IMR-90 (cell line): ENCODE measurements around the gene DHRS7C. TPM values are rescaled to one million over a fixed set of nuclear protein-coding genes. Genes with fewer than 3 reads are reported as not detected.
"Not testable (repeated sequence)": the region's sequence is repeated elsewhere in the genome, so short reads cannot be mapped to it uniquely, and the experiment has no call there.

ENCODE experiments used
- ATAC-seq: fragments of 200-7000 bp; cut with Tn5 transposase; 2 replicates; pipeline ENCODE4 v1.9.1; 2020; ENCODE audit warnings: low read depth, mild to moderate bottlenecking, moderate library complexity
- BruUV-seq: library from RNA; stranded (reverse); fragments of 400-500 nt; replicated peaks from 2 replicates; lab custom pipeline; 2021; lab: Mats Ljungman, UMichigan
- CTCF ChIA-PET: fragments of 300-600 bp; formaldehyde crosslinking; extraction: SDS; loops from one replicate; lab custom pipeline; 2021; ENCODE audit warnings: antibody characterized with exemption; lab: Yijun Ruan, JAX
- POLR2A ChIA-PET: fragments of 300-600 bp; sonication (Branson Sonifier 250); formaldehyde crosslinking; loops from one replicate; lab custom pipeline; 2022; ENCODE audit warnings: antibody characterized with exemption; ENCODE audit not compliant: unreplicated experiment; lab: Charles Lee
- DNase-seq: peaks from one replicate; pipeline ENCODE4 v3.0.0; 2013
- H2AFZ ChIP-seq: replicated peaks from 2 replicates; pipeline ENCODE3; 2013; ENCODE audit warnings: low read length, mild to moderate bottlenecking; ENCODE audit not compliant: poor library complexity
- H2AK5ac ChIP-seq: 2 replicates; pipeline ENCODE4 v1.6.1; 2013; ENCODE audit warnings: low read depth, low read length, inconsistent platforms
- H2AK9ac ChIP-seq: replicated peaks from 2 replicates; pipeline ENCODE3; 2013; ENCODE audit warnings: mild to moderate bottlenecking, low read depth, low read length, moderate library complexity; ENCODE audit not compliant: poor library complexity
- H2BK120ac ChIP-seq: 2 replicates; pipeline ENCODE4 v1.6.1; 2013; ENCODE audit warnings: low read depth, low read length, inconsistent platforms
- H2BK15ac ChIP-seq: 3 replicates; pipeline ENCODE4 v1.6.1; 2013; ENCODE audit warnings: low read depth, low read length, inconsistent platforms
- H2BK20ac ChIP-seq: 2 replicates; pipeline ENCODE4 v1.6.1; 2013; ENCODE audit warnings: low read depth, mild to moderate bottlenecking, inconsistent platforms, low read length, moderate library complexity
- H2BK5ac ChIP-seq: 2 replicates; pipeline ENCODE4 v1.6.1; 2013; ENCODE audit warnings: mild to moderate bottlenecking, low read depth, low read length, inconsistent platforms; ENCODE audit not compliant: poor library complexity, severe bottlenecking
- H3K14ac ChIP-seq: replicated peaks from 2 replicates; pipeline ENCODE4 v1.6.1; 2013; ENCODE audit warnings: low read depth, low read length, inconsistent platforms
- H3K18ac ChIP-seq: 2 replicates; pipeline ENCODE4 v1.6.1; 2013; ENCODE audit warnings: low read depth, low read length, control low read depth
- H3K23ac ChIP-seq: 2 replicates; pipeline ENCODE4 v1.6.1; 2013; ENCODE audit warnings: low read depth, low read length, inconsistent platforms
- H3K27ac ChIP-seq: 2 replicates; pipeline ENCODE4 v1.5.1; 2013; ENCODE audit warnings: mild to moderate bottlenecking, control low read depth, low read length; ENCODE audit not compliant: insufficient read depth
- H3K27me3 ChIP-seq: 2 replicates; pipeline ENCODE4 v1.6.1; 2013; ENCODE audit warnings: low read length; ENCODE audit not compliant: control insufficient read depth, insufficient read depth
- H3K36me3 ChIP-seq: 2 replicates; pipeline ENCODE4 v1.6.1; 2013; ENCODE audit warnings: low read length, mixed read lengths; ENCODE audit not compliant: control insufficient read depth, insufficient read depth
- H3K4ac ChIP-seq: 2 replicates; pipeline ENCODE4 v1.6.1; 2013; ENCODE audit warnings: low read depth, low read length, inconsistent platforms
- H3K4me1 ChIP-seq: 2 replicates; pipeline ENCODE4 v1.6.1; 2013; ENCODE audit warnings: low read length, mixed read lengths; ENCODE audit not compliant: control insufficient read depth, insufficient read depth
- H3K4me2 ChIP-seq: 2 replicates; pipeline ENCODE4 v1.6.1; 2013; ENCODE audit warnings: low read depth, mild to moderate bottlenecking, control low read depth, low read length, moderate library complexity
- H3K4me3 ChIP-seq: 2 replicates; pipeline ENCODE4 v1.5.1; 2013; ENCODE audit warnings: low read depth, mild to moderate bottlenecking, control low read depth, low read length, moderate library complexity; ENCODE audit not compliant: insufficient read depth
- H3K56ac ChIP-seq: 2 replicates; pipeline ENCODE4 v1.6.1; 2013; ENCODE audit warnings: low read length, inconsistent platforms; ENCODE audit not compliant: insufficient read depth; ENCODE audit errors: extremely low read depth
- H3K79me1 ChIP-seq, 2 experiments: 2 replicates each; pipeline ENCODE4 v1.6.1; 2013; ENCODE audit warnings: low read length in 2 of 2, inconsistent platforms in 1 of 2, low read depth in 1 of 2
- H3K9ac ChIP-seq: 2 replicates; pipeline ENCODE4 v1.6.1; 2013; ENCODE audit warnings: low read depth, low read length, control low read depth
- H3K9me1 ChIP-seq: 2 replicates; pipeline ENCODE4 v1.6.1; 2013; ENCODE audit warnings: low read length, inconsistent platforms; ENCODE audit not compliant: insufficient read depth
- H3K9me3 ChIP-seq: 2 replicates; pipeline ENCODE4 v1.6.1; 2013; ENCODE audit warnings: low read length; ENCODE audit not compliant: control insufficient read depth, insufficient read depth
- H4K20me1 ChIP-seq: 2 replicates; pipeline ENCODE4 v1.6.1; 2013; ENCODE audit warnings: low read length, inconsistent platforms; ENCODE audit not compliant: insufficient read depth
- H4K5ac ChIP-seq: 2 replicates; pipeline ENCODE4 v1.6.1; 2013; ENCODE audit warnings: mild to moderate bottlenecking, low read depth, low read length, control low read depth
- H4K8ac ChIP-seq, 2 experiments: 2 replicates each; pipeline ENCODE4 v1.6.1; 2013; ENCODE audit warnings: low read depth in 2 of 2, low read length in 2 of 2, control low read depth in 1 of 2, inconsistent platforms in 1 of 2
- H4K91ac ChIP-seq: 2 replicates; pipeline ENCODE4 v1.6.1; 2013; ENCODE audit warnings: low read depth, low read length, inconsistent platforms; ENCODE audit not compliant: insufficient read depth
- WGBS, 2 experiments: methylation state at CpG; one replicate each; pipeline versions ENCODE4 v1.1.5 to v1.1.7; 2013; ENCODE audit warnings: missing lambda C conversion rate in 2 of 2; ENCODE audit not compliant: insufficient read length in 1 of 2; ENCODE audit errors: extremely low coverage in 2 of 2; 5-methylcytosine and 5-hydroxymethylcytosine counted together
- dilution Hi-C: fragments of 300-500 bp; cut with HindIII; formaldehyde crosslinking; loops from one replicate; pipeline ENCODE4 v1.14.3; 2018; ENCODE audit warnings: low sequenced_read_pairs; ENCODE audit not compliant: unreplicated experiment
- in situ Hi-C: fragments of 300-500 bp; cut with MboI; formaldehyde crosslinking; loops from 3 replicates; pipeline ENCODE4 v1.14.3; 2019; ENCODE audit warnings: low sequenced_read_pairs, inconsistent platforms, mixed read lengths
- intact Hi-C: fragments of 100-400 bp; cut with micrococcal nuclease; formaldehyde crosslinking; loops from 2 replicates; pipeline ENCODE4 v1.10.0; 2022
- polyA plus RNA-seq, 3 experiments: library from polyadenylated mRNA; depleted of rRNA; stranded (reverse); fragments of >200 nt; gene quantifications; 2 replicates each; pipeline ENCODE4 v1.2.3, GENCODE V29; 2012; ENCODE audit warnings: low replicate concordance in 1 of 3
- total RNA-seq: library from RNA; depleted of rRNA; stranded (reverse); fragments of >200 nt; gene quantifications from 2 replicates; pipeline ENCODE4 v1.2.3, GENCODE V29; 2012

The DHRS7C gene
- total and polyA plus RNA-seq, 2 of the 4 experiments (the other 2 are of a cell fraction) = not detected

- H3K9me3 ChIP-seq, H3K4ac ChIP-seq, H3K14ac ChIP-seq, dilution Hi-C loops, ATAC-seq, H3K23ac ChIP-seq, H4K5ac ChIP-seq, CTCF ChIA-PET, H3K4me2 ChIP-seq, H3K36me3 ChIP-seq, DNase-seq, H2BK20ac ChIP-seq, H3K9ac ChIP-seq, H4K91ac ChIP-seq, H3K79me1 ChIP-seq, H2BK15ac ChIP-seq, H2BK120ac ChIP-seq, POLR2A ChIA-PET, H3K27me3 ChIP-seq, H4K8ac ChIP-seq, H3K56ac ChIP-seq, BruUV-seq, H2AFZ ChIP-seq, H3K27ac ChIP-seq, H4K20me1 ChIP-seq, intact Hi-C loops, H3K18ac ChIP-seq, H3K4me1 ChIP-seq, H2BK5ac ChIP-seq, H2AK5ac ChIP-seq, H3K4me3 ChIP-seq, H2AK9ac ChIP-seq, H3K9me1 ChIP-seq: not testable (repeated sequence)
- 90 to 100% methylated on average over 1 to 2 of the region's 5 CpGs for WGBS, 2 experiments
- in situ Hi-C loops = loop anchor here (10.0 kb wide), 1 partner anchor 59 kb away; no protein-coding TSS in a partner anchor
These were observed 7.9 kb downstream of the DHRS7C start for GRCh38 chr17:9783465-9783864.
